22Rv1 (cell line): ENCODE results near the gene TXNL4A.

Experiments
- H3K27ac ChIP-seq: fragments of 450-650 bp; 2 replicates; pipeline ENCODE4 v1.5.1; 2017
- ZFX ChIP-seq: fragments of 450-650 bp; IDR thresholded peaks from 2 replicates; pipeline ENCODE4 v1.6.1; 2017; ENCODE audit warnings: antibody characterized with exemption, borderline replicate concordance
- TF ChIP-seq, protein P1 (sequence below): fragments of 450-650 bp; IDR thresholded peaks from 2 replicates; pipeline ENCODE4 v1.5.1; 2017; ENCODE audit warnings: mild to moderate bottlenecking

Gene TXNL4A, protein sequence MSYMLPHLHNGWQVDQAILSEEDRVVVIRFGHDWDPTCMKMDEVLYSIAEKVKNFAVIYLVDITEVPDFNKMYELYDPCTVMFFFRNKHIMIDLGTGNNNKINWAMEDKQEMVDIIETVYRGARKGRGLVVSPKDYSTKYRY

DNA sequence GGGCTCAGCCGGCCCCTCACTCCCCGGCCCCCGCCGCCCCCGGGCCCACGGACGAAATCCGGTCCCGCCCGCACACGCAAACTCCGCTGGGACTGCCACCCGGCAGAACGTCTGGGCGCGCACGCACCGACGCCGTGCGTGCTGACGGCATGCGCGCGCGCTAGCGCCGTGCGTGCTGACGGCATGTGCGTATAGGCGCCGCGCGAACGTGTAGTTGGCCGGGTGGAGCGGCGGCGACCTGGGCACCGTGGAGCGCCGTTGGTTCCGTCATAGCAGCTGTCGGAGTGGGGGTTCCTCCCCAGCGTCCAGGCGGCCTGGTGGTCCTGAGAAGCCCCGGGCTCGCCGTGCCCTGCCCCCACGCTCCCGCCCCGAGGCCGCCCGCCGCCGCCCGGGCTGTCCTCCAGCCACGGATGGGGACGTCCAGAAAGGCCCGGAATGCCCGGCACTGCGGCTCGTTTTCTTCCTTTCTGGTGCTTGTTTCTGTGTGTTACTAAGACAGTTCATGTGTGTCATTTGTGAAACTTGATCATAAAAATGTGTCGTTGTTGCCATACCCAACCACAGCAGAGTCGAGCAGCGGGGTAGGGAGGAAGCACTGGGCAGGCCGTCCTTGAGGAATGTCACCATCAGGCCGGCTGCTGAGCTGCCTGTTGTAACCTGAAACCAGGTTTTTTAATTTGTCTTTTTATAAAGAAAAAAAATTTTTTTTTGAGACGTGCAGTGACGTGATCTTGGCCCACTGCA lies at the start of gene TXNL4A:
Gene TXNL4A, minus strand, starts transcription at position 113 of the 744 bp plus-strand sequence. CDS start 171 bp downstream, outside the sequence.
- TF ChIP-seq ZFX: no peak
- TF ChIP-seq, protein P1, sequence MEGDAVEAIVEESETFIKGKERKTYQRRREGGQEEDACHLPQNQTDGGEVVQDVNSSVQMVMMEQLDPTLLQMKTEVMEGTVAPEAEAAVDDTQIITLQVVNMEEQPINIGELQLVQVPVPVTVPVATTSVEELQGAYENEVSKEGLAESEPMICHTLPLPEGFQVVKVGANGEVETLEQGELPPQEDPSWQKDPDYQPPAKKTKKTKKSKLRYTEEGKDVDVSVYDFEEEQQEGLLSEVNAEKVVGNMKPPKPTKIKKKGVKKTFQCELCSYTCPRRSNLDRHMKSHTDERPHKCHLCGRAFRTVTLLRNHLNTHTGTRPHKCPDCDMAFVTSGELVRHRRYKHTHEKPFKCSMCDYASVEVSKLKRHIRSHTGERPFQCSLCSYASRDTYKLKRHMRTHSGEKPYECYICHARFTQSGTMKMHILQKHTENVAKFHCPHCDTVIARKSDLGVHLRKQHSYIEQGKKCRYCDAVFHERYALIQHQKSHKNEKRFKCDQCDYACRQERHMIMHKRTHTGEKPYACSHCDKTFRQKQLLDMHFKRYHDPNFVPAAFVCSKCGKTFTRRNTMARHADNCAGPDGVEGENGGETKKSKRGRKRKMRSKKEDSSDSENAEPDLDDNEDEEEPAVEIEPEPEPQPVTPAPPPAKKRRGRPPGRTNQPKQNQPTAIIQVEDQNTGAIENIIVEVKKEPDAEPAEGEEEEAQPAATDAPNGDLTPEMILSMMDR: no peak
- peak within 1 kb of the TSS; percentile 90 for H3K27ac ChIP-seq

DNA sequence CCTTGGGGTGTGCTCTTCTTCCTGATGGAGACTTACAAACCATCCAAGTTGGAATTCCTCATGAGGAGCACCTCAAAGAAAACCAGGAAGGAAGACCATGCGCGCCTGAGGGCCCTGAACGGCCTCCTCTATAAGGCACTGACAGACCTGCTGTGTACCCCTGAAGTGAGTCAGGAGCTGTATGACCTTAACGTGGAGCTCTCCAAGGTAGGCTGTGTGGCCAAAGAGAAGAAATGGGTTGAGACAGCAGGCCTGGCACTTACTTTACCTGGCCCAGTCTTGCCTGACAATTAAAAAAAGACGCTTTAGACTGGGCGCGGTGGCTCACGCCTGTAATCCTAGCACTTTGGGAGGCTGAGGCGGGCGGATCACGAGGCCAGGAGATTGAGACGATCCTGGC lies 48.9 kb upstream of the TXNL4A start:
- TF ChIP-seq, protein P1: no peak
- no peak overlapping the region for H3K27ac ChIP-seq

DNA sequence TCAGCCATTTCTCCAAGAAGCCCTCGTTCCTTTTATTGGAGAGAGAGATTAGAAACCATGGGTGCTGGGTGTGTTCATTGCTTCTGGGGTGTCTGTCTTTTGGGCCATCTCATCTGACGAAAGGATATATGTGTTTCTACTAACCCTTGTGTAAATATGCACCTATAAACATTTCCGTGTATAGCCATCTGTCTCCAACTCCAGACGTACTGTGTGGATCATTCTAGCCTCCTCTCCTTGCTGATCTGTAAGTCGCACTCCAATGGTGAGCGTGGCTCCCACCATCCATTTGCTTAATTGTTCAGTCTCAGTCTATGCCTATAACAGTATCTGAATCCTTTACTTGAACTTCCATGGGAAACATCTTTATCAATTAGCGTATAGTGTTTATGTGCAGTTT lies 47.6 kb upstream of the TXNL4A start:
- no peak for TF ChIP-seq ZFX
- TF ChIP-seq, protein P1: no peak
- H3K27ac ChIP-seq: no peak overlapping the region

DNA sequence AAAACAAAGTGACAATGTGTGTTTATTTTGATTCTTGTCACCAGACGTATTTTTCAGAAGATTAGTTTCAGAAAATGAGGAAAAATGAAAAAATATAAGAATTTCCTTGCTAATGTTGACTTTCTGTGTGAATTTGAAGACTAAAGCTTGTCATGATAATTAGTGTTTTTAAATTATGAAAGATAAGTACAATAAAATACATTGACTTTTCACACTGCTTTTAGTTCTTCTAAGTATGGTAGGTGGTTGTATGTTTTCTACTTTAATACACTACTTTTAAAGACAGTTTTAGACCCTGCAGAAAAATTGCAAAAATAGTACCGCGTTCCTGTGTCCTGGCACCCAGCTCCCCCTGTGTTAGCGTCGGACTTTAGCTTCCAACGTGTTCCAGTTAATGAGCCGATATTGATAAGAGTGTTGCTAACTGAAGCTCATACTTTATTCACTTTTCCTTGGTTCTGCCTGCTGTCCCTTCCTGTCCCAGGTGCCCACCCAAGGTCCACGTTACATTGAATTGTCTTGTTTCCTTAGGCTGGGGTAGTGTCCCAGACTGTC lies 46.6 kb upstream of the TXNL4A start:
- H3K27ac ChIP-seq: peak overlapping the region; percentile 82
- TF ChIP-seq, protein P1: peak; percentile 25; the same call in 1 of the 2 replicates
- TF ChIP-seq ZFX: no peak

DNA sequence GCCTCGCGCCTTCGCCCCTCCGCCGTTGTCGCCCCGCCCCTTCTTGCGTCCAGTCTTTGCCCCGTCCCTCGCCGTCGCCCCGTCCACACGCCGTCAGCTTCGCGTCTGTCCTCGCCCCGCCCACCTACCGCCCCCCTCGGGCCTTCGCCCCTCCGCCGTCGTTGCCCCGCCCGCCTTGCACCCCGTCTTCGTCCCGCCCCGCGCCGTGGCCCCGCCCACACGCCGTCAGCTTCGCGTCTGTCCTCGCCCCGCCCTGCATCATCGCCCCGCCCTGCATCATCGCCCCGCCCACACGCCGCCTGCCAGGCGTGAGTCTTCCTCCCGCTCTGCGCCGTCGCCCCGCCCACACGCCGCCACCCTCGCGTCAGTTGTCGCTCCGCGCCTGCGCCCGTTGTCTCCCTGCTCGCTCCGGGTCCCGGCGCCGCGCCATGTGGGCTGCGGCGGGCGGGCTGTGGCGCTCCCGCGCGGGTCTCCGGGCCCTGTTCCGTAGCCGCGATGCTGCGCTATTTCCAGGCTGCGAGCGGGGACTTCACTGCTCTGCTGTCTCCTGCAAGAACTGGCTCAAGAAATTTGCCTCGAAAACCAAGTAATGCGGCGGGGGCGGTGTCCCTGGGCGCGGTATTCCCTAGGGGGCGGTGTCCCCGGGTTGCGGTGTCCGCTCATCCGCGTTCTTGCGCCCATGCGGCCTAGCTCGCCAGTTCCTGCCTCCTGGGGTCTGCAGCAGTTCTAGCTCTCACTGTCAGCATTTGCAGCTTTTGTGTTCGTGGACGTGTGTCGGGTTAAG lies 45.9 kb upstream of the TXNL4A start, which contains the start of gene RBFA:
Gene RBFA, plus strand, starts transcription at position 367 of the 784 bp plus-strand sequence. Its CDS starts 62 bp downstream, at position 429.
- peak within 1 kb of the TSS; percentile 82 for H3K27ac ChIP-seq
- no peak for TF ChIP-seq ZFX
- TF ChIP-seq, protein P1: peak; percentile 64

DNA sequence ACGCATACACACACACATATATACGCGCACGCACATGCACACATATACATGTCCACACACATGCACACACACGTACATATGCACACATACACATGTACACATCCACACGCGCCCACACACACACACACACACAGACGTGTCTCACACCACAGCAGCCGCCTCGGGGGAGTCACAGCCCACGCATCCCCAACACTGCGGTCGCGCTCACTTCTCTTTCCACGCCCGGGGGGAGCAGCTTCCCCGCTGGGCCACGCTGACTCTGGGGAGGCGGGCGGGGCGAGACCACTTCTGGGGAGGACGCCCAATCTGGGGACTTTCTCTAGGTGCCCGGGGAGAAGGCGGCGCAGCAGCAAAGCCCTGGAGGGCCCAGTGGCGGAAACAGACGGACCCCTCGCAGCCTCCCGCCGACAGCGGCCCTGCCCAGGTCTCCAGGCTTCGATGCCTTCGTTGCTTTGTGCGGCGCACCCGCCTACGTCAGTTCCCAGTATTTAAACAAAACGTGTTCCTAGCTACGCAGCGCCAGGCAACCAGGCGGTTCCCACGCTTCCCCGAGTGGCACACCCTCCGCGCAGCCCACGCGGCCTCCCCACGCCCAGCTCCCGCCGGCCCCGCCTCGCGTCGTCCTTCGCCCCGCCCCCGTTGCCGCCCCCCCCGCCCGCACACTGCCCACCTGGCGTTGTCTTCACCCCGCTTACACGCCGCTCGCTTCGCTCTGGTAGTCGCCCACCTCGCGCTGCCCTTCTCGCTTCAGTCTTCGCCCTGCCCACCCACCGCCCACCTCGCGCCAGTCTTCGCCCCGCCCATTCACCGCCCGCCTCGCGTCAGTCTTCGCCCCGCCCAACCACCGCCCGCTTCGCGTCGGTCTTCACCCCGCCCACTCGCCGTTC lies 45.1 kb upstream of the TXNL4A start:
- TF ChIP-seq, protein P1: no peak
- TF ChIP-seq ZFX: no peak

More for the DNA sequence above, 45.1 kb upstream of the TXNL4A start:
- H3K27ac ChIP-seq: peak overlapping the region; percentile 82
